Measurements from ENCODE around the gene TBC1D14. TPM values are rescaled to one million over a fixed set of nuclear protein-coding genes. Genes with fewer than 3 reads are reported as not detected.
"Not testable (repeated sequence)": the region's sequence is repeated elsewhere in the genome, so short reads cannot be mapped to it uniquely, and the experiment has no call there.

The TBC1D14 gene
- total RNA-seq, 8 experiments from 2014 or later = 35.9 to 76.1 (median 49.8) TPM

GRCh38 chr4:7070729-7071511, 161.3 kb downstream of the TBC1D14 start:
- Histone ChIP-seq H3K4me3 (no peak overlapping the region), H3K27ac (no peak overlapping the region), H3K4me1 (replicated peaks in 1 of 2) (peaks cover 8 to 10% of the 10 kb centered on the region in 2 donors)
- 0 to 71% (median 36%) methylated on average over 3 to 12 of the region's 23 CpGs; no CpG with 5 or more reads in 1 of the 10 experiments for WGBS, 10 experiments
- peak in 6 of 8 experiments; percentile 1 to 11 (median 6) for ATAC-seq (replicated peaks in 6 of 8)
- in situ Hi-C loops (cut with MboI; ENCODE audit: low pct_unique_long_range_greater_than_20kb in 2 of 9, low sequenced_read_pairs in 9 of 9, unreplicated experiment in 9 of 9) = loop anchor here in 3 of 9 experiments (25.0 kb wide), 1 partner anchor 359 kb away; the partner anchor contains the start of genes BLOC1S4 (in 3 of the 3) and MRFAP1L1 (in 3 of the 3)

- H3K27ac ChIP-seq = no peak overlapping the region
- in situ Hi-C loops (cut with MboI; ENCODE audit: low pct_unique_long_range_greater_than_20kb in 2 of 9, low sequenced_read_pairs in 9 of 9, unreplicated experiment in 9 of 9) = loop anchor here in 3 of 9 experiments (25.0 kb wide), 1 partner anchor 361 kb away; the partner anchor contains the start of genes BLOC1S4 (in 3 of the 3) and MRFAP1L1 (in 3 of the 3)
- peaks cover 2 to 4% of the 10 kb centered on the region in 2 donors for H3K4me1 ChIP-seq (replicated peaks in 1 of 2)
- WGBS, 10 experiments = 70 to 100% (median 86%) methylated on average over 1 to 7 of the region's 14 CpGs; no CpG with 5 or more reads in 5 of the 10 experiments
- H3K4me3 ChIP-seq = no peak overlapping the region
- ATAC-seq (replicated peaks in 6 of 8) = no peak
Observed at GRCh38 chr4:7073059-7073458, 163.4 kb downstream of the TBC1D14 start.

DNA sequence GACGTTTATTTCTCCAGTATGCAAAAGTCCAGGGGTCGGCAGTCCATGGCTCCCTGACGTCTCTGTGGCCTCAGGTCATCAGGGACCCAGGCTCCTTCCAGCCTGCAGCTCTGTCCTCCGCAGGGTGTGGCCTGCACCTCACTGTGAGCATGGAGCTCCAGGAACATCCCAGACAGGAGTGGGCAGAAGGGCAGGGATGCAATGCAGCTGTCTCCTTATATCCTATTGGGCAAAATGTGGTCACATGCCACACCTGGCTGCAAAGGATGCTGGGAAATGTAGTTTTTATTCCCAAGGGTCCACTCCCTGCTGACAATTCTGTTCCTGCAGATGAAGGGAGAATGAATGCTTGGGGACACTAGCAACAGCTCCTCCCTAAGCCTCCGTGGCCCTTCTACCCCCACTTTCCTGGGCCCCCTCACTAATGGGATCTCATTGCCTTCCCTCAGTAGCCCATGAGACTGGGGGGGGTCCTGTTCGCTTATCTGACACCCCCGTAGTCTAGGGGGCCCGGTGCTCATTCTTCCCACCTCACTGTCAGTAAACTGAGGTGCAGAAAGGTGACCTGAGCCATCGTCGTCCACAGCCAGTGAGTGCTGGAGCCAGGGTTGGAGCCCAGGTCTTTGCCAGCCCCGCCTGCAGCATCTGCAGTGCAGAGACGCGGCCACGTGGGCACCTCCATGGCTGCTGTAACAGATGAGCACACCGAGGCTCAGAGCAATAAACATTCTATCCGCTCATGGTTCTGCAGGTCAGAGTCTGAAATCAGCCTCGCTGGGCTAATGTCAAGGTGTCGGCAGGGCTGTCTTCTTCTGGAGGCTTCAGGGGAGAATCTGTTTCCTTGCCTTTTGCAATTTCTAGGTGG, 164.1 kb downstream of the TBC1D14 start:
- peak in 7 of 8 experiments; percentile 5 to 59 (median 53) for ATAC-seq (replicated peaks in 6 of 8)
- Histone ChIP-seq H3K4me3 (no peak overlapping the region), H3K4me1 (replicated peaks in 1 of 2) (peaks cover 2 to 4% of the 10 kb centered on the region in 2 donors), H3K27ac (no peak overlapping the region)
- in situ Hi-C loops (cut with MboI; ENCODE audit: low pct_unique_long_range_greater_than_20kb in 2 of 9, low sequenced_read_pairs in 9 of 9, unreplicated experiment in 9 of 9) = loop anchor here in 3 of 9 experiments (25.0 kb wide), 1 partner anchor 361 kb away; the partner anchor contains the start of genes BLOC1S4 (in 3 of the 3) and MRFAP1L1 (in 3 of the 3)
- 0 to 100% (median 80%) methylated on average over 1 to 4 of the region's 18 CpGs; no CpG with 5 or more reads in 3 of the 10 experiments for WGBS, 10 experiments

DNA sequence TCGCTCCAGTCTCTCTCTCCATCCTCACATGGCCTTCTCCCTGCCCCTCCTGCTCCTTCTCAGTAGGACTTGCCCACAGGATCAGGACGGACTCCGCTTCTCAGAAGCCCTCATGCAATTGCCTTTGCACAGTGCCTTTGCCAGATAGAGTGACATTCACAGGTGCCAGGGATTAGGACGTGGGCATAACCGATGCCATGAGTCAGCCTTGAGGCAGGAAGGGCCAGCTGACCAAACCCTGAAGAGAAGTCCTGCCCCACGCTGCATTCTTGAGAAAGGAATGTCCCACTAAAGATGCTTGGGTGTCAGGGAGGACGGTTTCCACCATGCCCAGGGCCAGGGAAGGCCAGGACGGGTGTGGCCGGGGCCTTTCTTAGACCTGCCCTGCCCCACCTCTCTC, 164.8 kb downstream of the TBC1D14 start:
- WGBS, 10 experiments = 17 to 100% (median 80%) methylated on average over 1 to 5 of the region's 9 CpGs; no CpG with 5 or more reads in 5 of the 10 experiments
- ATAC-seq (replicated peaks in 6 of 8) = no peak
- in situ Hi-C loops (cut with MboI; ENCODE audit: low pct_unique_long_range_greater_than_20kb in 2 of 9, low sequenced_read_pairs in 9 of 9, unreplicated experiment in 9 of 9) = loop anchor here in 3 of 9 experiments (25.0 kb wide), 1 partner anchor 362 kb away; the partner anchor contains the start of genes BLOC1S4 (in 3 of the 3) and MRFAP1L1 (in 3 of the 3)

GRCh38 chr4:7075962-7076695, 166.5 kb downstream of the TBC1D14 start:
- no CpG with 5 or more reads among the region's 25 CpGs for WGBS, 10 experiments
- Histone ChIP-seq H3K4me1 (replicated peaks in 1 of 2) (no peaks in the 10 kb centered on the region), H3K27ac (no peak overlapping the region), H3K4me3 (no peak overlapping the region)
- in situ Hi-C loops (cut with MboI; ENCODE audit: low pct_unique_long_range_greater_than_20kb in 2 of 9, low sequenced_read_pairs in 9 of 9, unreplicated experiment in 9 of 9) = loop anchor here in 1 of 9 experiments (25.0 kb wide), 1 partner anchor 364 kb away; the partner anchor contains the start of genes BLOC1S4 and MRFAP1L1
- ATAC-seq (replicated peaks in 6 of 8) = peak in 1 of 8 experiments; percentile 19

More for the DNA sequence above, 164.8 kb downstream of the TBC1D14 start:
- Histone ChIP-seq H3K4me3 (no peak overlapping the region), H3K27ac (no peak overlapping the region), H3K4me1 (replicated peaks in 1 of 2) (no peaks in the 10 kb centered on the region)

DNA sequence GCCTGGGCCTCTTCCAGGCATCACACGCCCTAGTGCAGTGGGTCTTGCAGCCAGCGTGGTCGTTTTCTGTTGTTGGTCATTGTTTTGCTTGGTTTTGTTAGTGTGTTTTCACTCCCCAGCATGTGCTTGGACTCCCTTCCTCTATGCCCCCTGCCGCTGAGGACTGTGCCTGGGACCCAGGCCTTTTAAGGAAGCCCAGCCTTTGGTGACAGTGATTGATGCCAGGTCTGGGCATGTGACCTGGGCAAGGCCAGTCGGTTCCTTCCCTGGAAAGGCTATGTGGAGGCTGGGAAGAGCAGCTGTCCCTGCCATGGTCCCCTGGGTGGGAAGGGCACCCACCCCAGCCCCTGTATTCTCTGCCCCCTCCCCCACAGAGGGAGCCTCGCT, 167.1 kb downstream of the TBC1D14 start:
- 30 to 100% (median 80%) methylated on average over 1 to 2 of the region's 6 CpGs; no CpG with 5 or more reads in 7 of the 10 experiments for WGBS, 10 experiments
- ATAC-seq (replicated peaks in 6 of 8) = peak in 4 of 8 experiments; percentile 25 to 74 (median 69)
- in situ Hi-C loops (cut with MboI; ENCODE audit: low pct_unique_long_range_greater_than_20kb in 2 of 9, low sequenced_read_pairs in 9 of 9, unreplicated experiment in 9 of 9) = loop anchor here in 1 of 9 experiments (25.0 kb wide), 1 partner anchor 364 kb away; the partner anchor contains the start of genes BLOC1S4 and MRFAP1L1
- Histone ChIP-seq H3K27ac (no peak overlapping the region), H3K4me1 (replicated peaks in 1 of 2) (no peaks in the 10 kb centered on the region), H3K4me3 (no peak overlapping the region)

DNA sequence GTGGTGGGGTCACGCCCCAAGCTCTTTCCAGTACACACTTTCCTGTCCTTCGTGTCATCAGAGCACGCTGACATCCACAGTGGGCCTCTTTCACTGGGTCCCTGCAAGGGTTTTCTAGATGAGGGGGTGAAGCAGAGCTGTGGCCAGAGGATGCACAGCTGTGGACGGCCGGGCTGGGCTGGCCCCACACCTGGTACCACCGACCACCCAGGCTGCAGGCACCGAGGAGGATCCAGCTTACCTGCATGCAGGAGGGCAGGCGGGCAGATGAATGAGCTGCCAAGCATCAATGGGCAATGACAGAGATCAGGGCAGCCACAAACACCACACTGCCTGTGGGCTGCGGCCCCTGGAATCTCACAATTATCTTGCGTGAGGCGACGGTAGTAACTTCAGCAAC, 167.7 kb downstream of the TBC1D14 start:
- no peaks in the 10 kb centered on the region for H3K4me1 ChIP-seq (replicated peaks in 1 of 2)
- no peak overlapping the region for H3K4me3 ChIP-seq
- in situ Hi-C loops (cut with MboI; ENCODE audit: low pct_unique_long_range_greater_than_20kb in 2 of 9, low sequenced_read_pairs in 9 of 9, unreplicated experiment in 9 of 9) = loop anchor here in 1 of 9 experiments (25.0 kb wide), 1 partner anchor 365 kb away; the partner anchor contains the start of genes BLOC1S4 and MRFAP1L1
- no peak overlapping the region for H3K27ac ChIP-seq
- WGBS, 10 experiments = 76 to 100% (median 90%) methylated on average over 1 to 9 of the region's 12 CpGs; no CpG with 5 or more reads in 5 of the 10 experiments
- no peak for ATAC-seq (replicated peaks in 6 of 8)

- in situ Hi-C loops (cut with MboI; ENCODE audit: low pct_unique_long_range_greater_than_20kb in 2 of 9, low sequenced_read_pairs in 9 of 9, unreplicated experiment in 9 of 9) = loop anchor here in 1 of 9 experiments (25.0 kb wide), 1 partner anchor 366 kb away; the partner anchor contains the start of genes BLOC1S4 and MRFAP1L1
- no peak overlapping the region for H3K4me3 ChIP-seq
- no peaks in the 10 kb centered on the region for H3K4me1 ChIP-seq (replicated peaks in 1 of 2)
- peak in 4 of 8 experiments; percentile 69 to 92 (median 86) for ATAC-seq (replicated peaks in 6 of 8)
- no peak overlapping the region for H3K27ac ChIP-seq
- 0 to 100% (median 49%) methylated on average over 1 to 5 of the region's 5 CpGs; no CpG with 5 or more reads in 1 of the 10 experiments for WGBS, 10 experiments
Observed at GRCh38 chr4:7078025-7078424, 168.4 kb downstream of the TBC1D14 start.

GRCh38 chr4:7079483-7079882, 169.9 kb downstream of the TBC1D14 start:
- not testable (repeated sequence) for H3K4me1 ChIP-seq (replicated peaks in 1 of 2); H3K27ac ChIP-seq; H3K4me3 ChIP-seq; ATAC-seq (replicated peaks in 6 of 8)
- in situ Hi-C loops (cut with MboI; ENCODE audit: low pct_unique_long_range_greater_than_20kb in 2 of 9, low sequenced_read_pairs in 9 of 9, unreplicated experiment in 9 of 9) = loop anchor here in 1 of 9 experiments (25.0 kb wide), 1 partner anchor 367 kb away; the partner anchor contains the start of genes BLOC1S4 and MRFAP1L1

GRCh38 chr4:7079909-7080308, 170.3 kb downstream of the TBC1D14 start:
- H3K27ac ChIP-seq; H3K4me1 ChIP-seq (replicated peaks in 1 of 2); ATAC-seq (replicated peaks in 6 of 8); H3K4me3 ChIP-seq: not testable (repeated sequence)
- in situ Hi-C loops (cut with MboI; ENCODE audit: low pct_unique_long_range_greater_than_20kb in 2 of 9, low sequenced_read_pairs in 9 of 9, unreplicated experiment in 9 of 9) = loop anchor here in 1 of 9 experiments (25.0 kb wide), 1 partner anchor 368 kb away; the partner anchor contains the start of genes BLOC1S4 and MRFAP1L1
- WGBS, 10 experiments = 25 to 92% (median 64%) methylated on average over 1 to 2 of the region's 2 CpGs
